ENCODE results near the gene MAGEC1.

DNA sequence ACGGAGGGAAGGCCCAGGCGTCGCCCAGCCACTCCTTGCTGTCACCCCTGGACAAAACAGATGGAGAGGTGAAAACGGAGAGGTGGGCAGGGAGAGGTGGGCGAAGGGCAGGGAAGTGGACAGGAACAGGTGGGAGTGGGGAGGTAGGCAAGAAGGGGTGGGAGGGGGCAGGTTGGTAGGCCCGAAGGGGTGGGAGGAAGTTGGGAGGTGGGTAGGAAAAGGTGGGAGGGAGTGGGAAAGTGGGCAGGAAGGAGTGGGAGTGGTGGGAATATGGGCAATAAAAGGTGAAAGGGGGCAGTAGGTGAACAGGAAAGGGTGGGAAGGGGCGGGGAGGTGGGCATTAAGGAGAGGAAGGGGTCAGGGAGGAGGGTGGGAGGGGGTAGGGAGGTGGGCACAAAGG lies 9.0 kb upstream of the MAGEC1 start:
- TF ChIP-seq CTCF (IDR thresholded peaks at IDR 0.05; ENCODE audit: poor library complexity, severe bottlenecking) (no peak), EP300 (conservative IDR thresholded peaks at IDR 0.05; ENCODE audit: poor library complexity, severe bottlenecking) (no peak), EZH2 (IDR thresholded peaks at IDR 0.05; ENCODE audit: borderline replicate concordance, insufficient read depth, low read length, poor library complexity, severe bottlenecking) (no peak)
- TF ChIP-seq, protein P1, sequence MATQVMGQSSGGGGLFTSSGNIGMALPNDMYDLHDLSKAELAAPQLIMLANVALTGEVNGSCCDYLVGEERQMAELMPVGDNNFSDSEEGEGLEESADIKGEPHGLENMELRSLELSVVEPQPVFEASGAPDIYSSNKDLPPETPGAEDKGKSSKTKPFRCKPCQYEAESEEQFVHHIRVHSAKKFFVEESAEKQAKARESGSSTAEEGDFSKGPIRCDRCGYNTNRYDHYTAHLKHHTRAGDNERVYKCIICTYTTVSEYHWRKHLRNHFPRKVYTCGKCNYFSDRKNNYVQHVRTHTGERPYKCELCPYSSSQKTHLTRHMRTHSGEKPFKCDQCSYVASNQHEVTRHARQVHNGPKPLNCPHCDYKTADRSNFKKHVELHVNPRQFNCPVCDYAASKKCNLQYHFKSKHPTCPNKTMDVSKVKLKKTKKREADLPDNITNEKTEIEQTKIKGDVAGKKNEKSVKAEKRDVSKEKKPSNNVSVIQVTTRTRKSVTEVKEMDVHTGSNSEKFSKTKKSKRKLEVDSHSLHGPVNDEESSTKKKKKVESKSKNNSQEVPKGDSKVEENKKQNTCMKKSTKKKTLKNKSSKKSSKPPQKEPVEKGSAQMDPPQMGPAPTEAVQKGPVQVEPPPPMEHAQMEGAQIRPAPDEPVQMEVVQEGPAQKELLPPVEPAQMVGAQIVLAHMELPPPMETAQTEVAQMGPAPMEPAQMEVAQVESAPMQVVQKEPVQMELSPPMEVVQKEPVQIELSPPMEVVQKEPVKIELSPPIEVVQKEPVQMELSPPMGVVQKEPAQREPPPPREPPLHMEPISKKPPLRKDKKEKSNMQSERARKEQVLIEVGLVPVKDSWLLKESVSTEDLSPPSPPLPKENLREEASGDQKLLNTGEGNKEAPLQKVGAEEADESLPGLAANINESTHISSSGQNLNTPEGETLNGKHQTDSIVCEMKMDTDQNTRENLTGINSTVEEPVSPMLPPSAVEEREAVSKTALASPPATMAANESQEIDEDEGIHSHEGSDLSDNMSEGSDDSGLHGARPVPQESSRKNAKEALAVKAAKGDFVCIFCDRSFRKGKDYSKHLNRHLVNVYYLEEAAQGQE (IDR thresholded peaks at IDR 0.05; ENCODE audit: borderline replicate concordance): no peak

Measured in neural cell (in vitro differentiated cells).